Astrocyte of the cerebellum (primary cell): ENCODE data around the gene TMEM131L.
"Not testable (repeated sequence)": the region's sequence is repeated elsewhere in the genome, so short reads cannot be mapped to it uniquely, and the experiment has no call there.

Source experiments
- DNase-seq: peaks from one replicate; pipeline ENCODE4 v3.0.0-alpha.2; 2011; ENCODE audit warnings: low read depth
- H3K4me3 ChIP-seq: 2 replicates; pipeline ENCODE4 v1.5.1; 2011; ENCODE audit warnings: mild to moderate bottlenecking, low read depth, low read length, moderate library complexity
- CTCF ChIP-seq: IDR thresholded peaks from 2 replicates; pipeline ENCODE4 v1.5.1; 2012; ENCODE audit warnings: low read length, low read depth, moderate library complexity, mild to moderate bottlenecking; ENCODE audit errors: missing control alignments
- in situ Hi-C: cut with HindIII; loops from 2 replicates; pipeline ENCODE4 v1.10.0; 2017; ENCODE audit warnings: low sequenced_read_pairs

The TMEM131L gene

GRCh38 chr4:153458969-153459368 is 7.2 kb upstream of the TMEM131L start:
- in situ Hi-C loops: no loop called here

GRCh38 chr4:153461549-153461948 is 4.6 kb upstream of the TMEM131L start:
- in situ Hi-C loops, H3K4me3 ChIP-seq, DNase-seq: not testable (repeated sequence)

More at GRCh38 chr4:153458969-153459368, 7.2 kb upstream of the TMEM131L start:
- no peak for DNase-seq
- H3K4me3 ChIP-seq: no peak overlapping the region
- no peak for TF ChIP-seq CTCF

- DNase-seq: no peak
- in situ Hi-C loops: no loop called here
- H3K4me3 ChIP-seq: no peak overlapping the region
- TF ChIP-seq CTCF: no peak
Observed at GRCh38 chr4:153464068-153464467, 2.1 kb upstream of the TMEM131L start.

GRCh38 chr4:153465140-153465539 is 1.0 kb upstream of the TMEM131L start:
- no peak overlapping the region for H3K4me3 ChIP-seq
- in situ Hi-C loops: no loop called here
- no peak for TF ChIP-seq CTCF
- DNase-seq: no peak

GRCh38 chr4:153465615-153466080 is 512 bp upstream of the TMEM131L start:
- TF ChIP-seq CTCF: peak; percentile 35
- H3K4me3 ChIP-seq: peak overlapping the region; percentile 87
- DNase-seq: no peak
- in situ Hi-C loops: no loop called here

- peak overlapping the region; percentile 87 for H3K4me3 ChIP-seq
- in situ Hi-C loops: no loop called here
- TF ChIP-seq CTCF: no peak
- no peak for DNase-seq
Observed at GRCh38 chr4:153466949-153467896, 1.1 kb downstream of the TMEM131L start.

GRCh38 chr4:153467897-153468262 is 1.7 kb downstream of the TMEM131L start:
- in situ Hi-C loops: no loop called here
- peak overlapping the region; percentile 87 for H3K4me3 ChIP-seq
- TF ChIP-seq CTCF: no peak
- DNase-seq: no peak
